ENCODE data around the gene CANT1. TPM values are rescaled to one million over a fixed set of nuclear protein-coding genes. Genes with fewer than 3 reads are reported as not detected.

CANT1 gene
- total and polyA plus RNA-seq, 2 of the 13 experiments (the other 11 are each of a cell fraction or from before 2014, with no cell fraction given), result 34.1 to 42.1 TPM

GRCh38 chr17:79009397-79010303, at the start of gene CANT1 (continued):
- TF ChIP-seq ZNF510 (CRISPR knock-in tag; IDR thresholded peaks at IDR 0.05; ENCODE audit: low read depth), result peak; percentile 59; the same call in 1 of the 2 replicates
- TF ChIP-seq EED (CRISPR knock-in tag; IDR thresholded peaks at IDR 0.05), result peak; percentile 71; the same call in 1 of the 2 replicates
- TF ChIP-seq NR2F2 (IDR thresholded peaks at IDR 0.05; ENCODE audit: borderline replicate concordance, low read depth), result 0 out of 2 replicates have a peak, but pooled peaks have one; percentile 32
- TF ChIP-seq NCOA2 (CRISPR knock-in tag; IDR thresholded peaks at IDR 0.05), result no peak
- no peak for TF ChIP-seq GZF1 (CRISPR knock-in tag; IDR thresholded peaks at IDR 0.05)
- TF ChIP-seq HOMEZ (CRISPR knock-in tag; IDR thresholded peaks at IDR 0.05; ENCODE audit: low read depth), result no peak
- peak; percentile 80 for TF ChIP-seq ZFP91 (CRISPR knock-in tag; IDR thresholded peaks at IDR 0.05; ENCODE audit: borderline replicate concordance)
- TF ChIP-seq ARID5B (CRISPR knock-in tag; IDR thresholded peaks at IDR 0.05), result peak; percentile 26; the same call in 1 of the 2 replicates
- 0 out of 2 replicates have a peak, but pooled peaks have one; percentile 35 for TF ChIP-seq KLF11 (CRISPR knock-in tag; IDR thresholded peaks at IDR 0.05)
- TF ChIP-seq ZNF724P (CRISPR knock-in tag; IDR thresholded peaks at IDR 0.05; ENCODE audit: borderline replicate concordance), result no peak
- TF ChIP-seq ZNF441 (CRISPR knock-in tag; IDR thresholded peaks at IDR 0.05; ENCODE audit: borderline replicate concordance), result peak; percentile 62; the same call in 1 of the 2 replicates
- no peak for TF ChIP-seq CHD2 (IDR thresholded peaks at IDR 0.05; ENCODE audit: low read depth, low read length)
- TF ChIP-seq SMAD3 (CRISPR knock-in tag; IDR thresholded peaks at IDR 0.05), result no peak
- TF ChIP-seq ZNF639 (CRISPR knock-in tag; conservative IDR thresholded peaks at IDR 0.05), result 0 out of 2 replicates have a peak, but pooled peaks have one; percentile 22
- TF ChIP-seq ZSCAN12 (CRISPR knock-in tag; IDR thresholded peaks at IDR 0.05), result no peak
- TF ChIP-seq NFATC3 (CRISPR knock-in tag; IDR thresholded peaks at IDR 0.05), result no peak
- TF ChIP-seq GMEB1 (CRISPR knock-in tag; IDR thresholded peaks at IDR 0.05; ENCODE audit: borderline replicate concordance), result peak; percentile 90
- TF ChIP-seq ZNF44 (CRISPR knock-in tag; IDR thresholded peaks at IDR 0.05), result no peak
- TF ChIP-seq RAD21 (CRISPR knock-in tag; IDR thresholded peaks at IDR 0.05), result no peak
